Coronary artery (tissue), 2 donors: ENCODE data around the gene FAM111A.

Experiments used
- DNase-seq: peaks from one replicate; pipeline ENCODE4 v3.0.0-alpha.2; 2017; ENCODE audit warnings: low spot score
- H3K27ac ChIP-seq, 2 donors: fragments of 200-600 bp; sonication (generic); one replicate each; pipeline ENCODE4 v1.5.1; 2016 to 2019
- H3K4me3 ChIP-seq: fragments of 200-600 bp; sonication (generic); 2 replicates; pipeline ENCODE4 v1.5.1; 2016; ENCODE audit warnings: mild to moderate bottlenecking, moderate library complexity
- TF ChIP-seq, protein P1 (sequence below): fragments of 200-600 bp; sonication (generic); IDR thresholded peaks from one replicate; pipeline ENCODE4 v1.5.1; 2019; ENCODE audit warnings: antibody characterized with exemption

The FAM111A gene

GRCh38 chr11:59182457-59183151 is 39.9 kb downstream of the FAM111A start:
- Histone ChIP-seq H3K4me3 (no peak overlapping the region), H3K27ac (peak overlapping the region in 1 of 2 donors; percentile 47)
- DNase-seq, result no peak
- TF ChIP-seq, protein P1, sequence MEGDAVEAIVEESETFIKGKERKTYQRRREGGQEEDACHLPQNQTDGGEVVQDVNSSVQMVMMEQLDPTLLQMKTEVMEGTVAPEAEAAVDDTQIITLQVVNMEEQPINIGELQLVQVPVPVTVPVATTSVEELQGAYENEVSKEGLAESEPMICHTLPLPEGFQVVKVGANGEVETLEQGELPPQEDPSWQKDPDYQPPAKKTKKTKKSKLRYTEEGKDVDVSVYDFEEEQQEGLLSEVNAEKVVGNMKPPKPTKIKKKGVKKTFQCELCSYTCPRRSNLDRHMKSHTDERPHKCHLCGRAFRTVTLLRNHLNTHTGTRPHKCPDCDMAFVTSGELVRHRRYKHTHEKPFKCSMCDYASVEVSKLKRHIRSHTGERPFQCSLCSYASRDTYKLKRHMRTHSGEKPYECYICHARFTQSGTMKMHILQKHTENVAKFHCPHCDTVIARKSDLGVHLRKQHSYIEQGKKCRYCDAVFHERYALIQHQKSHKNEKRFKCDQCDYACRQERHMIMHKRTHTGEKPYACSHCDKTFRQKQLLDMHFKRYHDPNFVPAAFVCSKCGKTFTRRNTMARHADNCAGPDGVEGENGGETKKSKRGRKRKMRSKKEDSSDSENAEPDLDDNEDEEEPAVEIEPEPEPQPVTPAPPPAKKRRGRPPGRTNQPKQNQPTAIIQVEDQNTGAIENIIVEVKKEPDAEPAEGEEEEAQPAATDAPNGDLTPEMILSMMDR, result no peak

- DNase-seq, result no peak
- Histone ChIP-seq H3K4me3 (no peak overlapping the region), H3K27ac (peak overlapping the region in 1 of 2 donors; percentile 47)
- TF ChIP-seq, protein P1, result no peak
Measured at GRCh38 chr11:59183771-59184170, 41.1 kb downstream of the FAM111A start.

DNA sequence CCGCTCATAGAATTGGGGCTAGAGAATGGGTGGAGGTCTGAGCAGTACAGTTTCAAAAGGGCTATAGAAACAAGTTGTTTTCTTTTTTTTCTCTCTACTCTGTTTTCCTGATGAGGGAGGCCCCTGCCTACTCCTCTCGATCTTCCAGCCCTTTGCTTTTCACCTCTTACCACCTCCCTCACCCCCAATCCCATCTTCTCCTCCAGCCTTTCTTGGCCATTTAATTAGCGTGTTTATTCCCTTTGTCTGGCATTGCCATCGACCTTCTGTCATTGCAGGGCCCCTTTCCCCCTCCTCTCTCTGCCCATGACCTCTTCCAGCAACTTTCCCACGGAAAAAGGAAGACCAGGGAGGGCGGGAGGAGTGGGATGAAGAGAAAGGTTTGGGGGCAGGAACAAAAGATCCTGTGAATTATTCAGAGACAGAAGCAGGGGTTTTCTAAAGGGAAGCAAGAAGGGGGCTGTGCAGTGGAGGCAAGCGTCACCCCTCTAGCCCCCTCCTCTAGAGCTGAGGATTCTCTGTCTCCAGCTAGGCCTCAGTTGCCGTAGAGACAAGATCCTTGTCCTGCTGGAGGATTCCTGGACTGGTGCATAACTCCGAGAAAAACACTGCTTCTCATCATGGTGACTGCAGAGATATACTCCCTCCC is 42.2 kb downstream of the FAM111A start:
- peak overlapping the region in 1 of 2 donors; percentile 41 for H3K27ac ChIP-seq
- no peak for DNase-seq
- no peak overlapping the region for H3K4me3 ChIP-seq
- TF ChIP-seq, protein P1, result no peak

GRCh38 chr11:59185386-59185945 is 42.8 kb downstream of the FAM111A start:
- Histone ChIP-seq H3K27ac (peak overlapping the region in 1 of 2 donors; percentile 41), H3K4me3 (no peak overlapping the region)
- TF ChIP-seq, protein P1, result no peak
- DNase-seq, result no peak

GRCh38 chr11:59186130-59186594 is 43.5 kb downstream of the FAM111A start:
- no peak overlapping the region for H3K4me3 ChIP-seq
- DNase-seq, result no peak
- TF ChIP-seq, protein P1, result no peak
- H3K27ac ChIP-seq, result peak overlapping the region in 1 of 2 donors; percentile 41

DNA sequence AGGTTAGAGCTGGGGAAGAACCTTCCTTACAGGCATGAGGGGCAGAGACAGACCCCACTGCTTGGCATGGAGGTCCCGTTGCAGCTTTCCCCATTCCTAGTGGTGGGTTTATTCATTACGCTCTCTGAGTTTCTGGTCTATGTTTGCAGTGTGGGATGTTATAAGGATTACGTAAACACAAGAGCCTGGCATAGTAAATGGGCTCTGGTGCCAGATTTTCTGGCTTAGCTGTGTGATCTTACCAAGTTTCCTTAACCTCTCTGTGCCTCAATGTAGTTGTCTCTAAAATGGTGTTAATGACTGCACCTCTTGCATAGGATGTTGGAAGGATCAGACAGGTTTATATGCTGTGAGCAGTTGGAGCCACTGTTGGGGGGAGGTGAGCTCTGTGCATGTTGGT is 44.4 kb downstream of the FAM111A start:
- H3K4me3 ChIP-seq, result no peak overlapping the region
- TF ChIP-seq, protein P1, result no peak
- no peak for DNase-seq
- H3K27ac ChIP-seq, result peak overlapping the region in 1 of 2 donors; percentile 41
